NCI-H526 (cell line): Measurements from ENCODE around the gene RUNX1.
"Not testable (repeated sequence)": the region's sequence is repeated elsewhere in the genome, so short reads cannot be mapped to it uniquely, and the experiment has no call there.

Experiments
- DNase-seq, 2 experiments: peaks; one replicate each; lab custom pipeline; 2025; lab: John Stamatoyannopoulos, UW

Gene RUNX1

DNA sequence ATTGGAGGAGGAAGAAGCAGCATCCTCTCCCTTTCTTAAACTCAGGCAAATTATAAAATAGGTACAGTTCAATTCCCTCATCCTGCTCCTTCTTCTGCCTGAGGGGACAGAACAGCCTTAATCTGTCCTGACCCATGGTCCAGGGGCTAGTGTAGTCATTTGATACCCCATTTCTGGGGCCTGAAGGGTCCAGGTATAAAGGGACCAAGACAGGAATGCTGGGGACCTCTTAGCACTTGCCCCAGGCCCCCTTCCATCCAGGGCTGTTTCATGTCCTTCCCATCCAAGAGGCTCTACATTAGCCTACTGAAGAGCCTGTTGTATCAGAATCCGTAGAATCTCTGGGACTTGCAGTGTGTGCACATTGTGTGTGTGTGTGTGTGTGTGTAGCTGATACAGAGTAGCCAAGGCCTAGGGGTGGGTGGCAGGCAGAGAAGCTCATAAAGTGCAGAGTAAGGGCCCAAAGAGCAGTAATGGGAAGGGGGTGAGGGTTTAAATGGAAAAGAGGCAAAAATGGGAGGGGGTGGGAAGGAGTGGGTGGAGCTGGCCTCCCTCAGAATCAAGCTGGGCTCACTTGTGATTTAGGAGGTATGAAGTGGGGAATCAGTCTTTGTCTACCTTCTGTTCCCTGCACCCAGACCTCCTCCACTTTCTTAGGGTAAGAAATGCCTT, 32.4 kb downstream of the RUNX1 start:
- no peak for DNase-seq

DNA sequence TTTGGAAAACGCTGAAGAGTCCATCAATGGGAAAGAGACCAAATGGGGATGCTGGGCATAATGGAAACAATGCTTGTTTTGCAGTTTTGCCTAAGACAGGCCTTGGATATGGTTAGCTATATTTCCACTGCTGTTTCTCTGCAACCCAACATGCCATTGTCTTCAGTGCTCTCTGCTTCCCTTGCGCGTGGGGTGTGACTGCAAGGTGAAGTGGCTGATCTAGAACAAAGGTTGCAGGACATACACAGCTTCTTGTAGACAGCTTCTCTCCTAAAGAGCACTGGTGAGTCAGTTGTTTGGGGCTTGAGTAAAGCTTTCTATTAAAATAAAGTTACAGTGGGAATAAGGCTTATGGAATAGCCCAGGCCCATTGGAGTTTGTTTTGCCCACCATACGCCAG, 33.0 kb downstream of the RUNX1 start:
- DNase-seq = no peak

DNA sequence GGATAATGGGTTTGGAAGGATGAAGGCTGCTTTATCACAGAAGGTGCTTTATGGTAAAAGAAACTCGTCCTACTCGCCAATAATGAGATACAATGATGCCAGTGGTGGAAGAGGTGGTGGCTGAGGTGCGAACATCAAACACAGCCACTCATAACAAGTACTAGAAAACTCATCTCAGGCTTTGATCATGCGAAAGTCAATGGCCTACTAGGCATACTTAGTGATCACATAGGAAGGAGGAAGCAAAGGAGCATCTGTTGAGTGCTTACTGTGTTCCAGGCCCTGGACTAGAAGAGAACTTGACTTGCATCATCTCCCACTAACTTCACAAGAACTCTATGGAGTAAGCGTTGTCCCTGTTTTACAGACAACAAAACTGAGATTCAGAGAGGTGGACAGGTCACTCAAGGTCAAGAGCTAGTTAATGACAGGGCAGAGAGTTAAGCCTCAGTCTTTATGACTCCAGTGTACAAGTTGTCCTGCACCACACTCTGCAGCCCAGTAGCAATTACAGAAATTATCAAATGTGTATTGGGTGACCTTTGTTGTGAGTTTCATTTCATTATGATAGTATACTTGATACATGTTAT, 33.6 kb downstream of the RUNX1 start:
- DNase-seq = no peak

DNA sequence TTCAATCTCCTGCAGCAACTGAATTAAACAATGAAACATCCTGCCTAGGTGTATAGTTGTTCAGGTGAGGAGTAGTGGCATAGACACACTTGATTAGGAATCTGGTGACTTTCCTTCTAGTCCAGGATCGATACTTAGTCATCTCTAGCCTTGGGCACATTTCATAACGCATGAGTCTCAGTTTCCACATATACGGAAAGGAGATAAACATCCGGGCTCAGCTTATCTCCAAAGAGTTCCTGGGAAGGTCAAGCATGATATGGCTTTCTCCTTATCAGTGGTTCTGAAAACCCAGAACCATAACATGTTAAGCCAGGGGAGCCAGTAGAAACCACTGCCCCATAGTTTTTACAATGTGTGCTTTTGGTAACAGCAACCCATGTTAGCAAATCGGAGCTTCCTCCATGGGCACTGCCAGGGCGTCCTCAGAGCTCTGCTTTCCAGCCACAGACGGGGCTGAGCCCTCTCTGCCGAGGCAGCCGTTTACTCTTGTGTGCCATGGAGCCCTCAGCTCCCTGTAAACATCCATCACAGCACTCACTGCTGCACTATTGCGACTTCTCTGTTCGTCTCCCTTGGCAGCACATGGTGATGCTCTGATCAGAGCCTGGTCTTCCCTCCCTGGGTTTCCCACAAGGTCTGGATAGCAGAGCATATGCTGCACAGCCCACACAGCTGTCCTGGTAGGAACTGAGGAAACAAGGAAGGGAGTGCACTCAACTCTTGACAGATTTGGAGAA, 34.6 kb downstream of the RUNX1 start:
- DNase-seq = no peak

DNA sequence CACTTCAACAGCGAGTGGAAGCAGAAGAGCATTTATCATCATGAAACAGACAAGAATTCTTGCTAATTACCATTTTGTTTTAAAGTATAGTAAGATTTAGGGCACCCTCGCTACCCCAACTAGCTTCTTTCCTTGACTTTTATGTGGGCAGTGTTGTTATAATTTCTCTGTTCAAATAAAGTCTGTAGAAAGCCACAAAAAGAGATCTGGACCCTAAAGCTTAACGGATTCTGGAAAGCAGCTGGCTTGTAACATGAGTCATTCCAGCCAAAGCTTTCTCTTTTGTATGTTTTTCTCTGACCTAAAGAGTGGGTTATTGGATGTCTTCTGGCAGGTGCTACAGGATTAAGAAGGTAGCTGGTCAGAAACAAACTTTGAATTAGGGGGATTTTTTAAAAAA, 37.4 kb downstream of the RUNX1 start:
- no peak for DNase-seq

DNA sequence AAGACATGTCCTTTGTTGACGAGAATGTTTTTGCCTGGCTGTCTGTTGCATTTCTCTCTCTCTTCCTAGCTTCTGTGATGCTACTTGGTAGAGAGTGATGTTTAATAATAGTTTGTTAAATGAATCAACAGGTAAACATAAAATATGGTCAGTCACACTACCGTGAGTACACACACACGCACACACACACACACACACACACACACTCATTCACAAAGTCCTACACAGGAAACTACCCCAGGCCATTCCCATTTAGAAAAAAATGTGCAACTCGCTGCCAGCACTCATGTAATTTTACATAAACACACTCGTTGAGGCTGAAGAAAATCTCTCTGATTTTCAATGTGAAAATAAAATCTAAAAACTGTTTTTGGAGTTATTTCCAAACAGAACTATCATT, 38.7 kb downstream of the RUNX1 start:
- no peak for DNase-seq

DNA sequence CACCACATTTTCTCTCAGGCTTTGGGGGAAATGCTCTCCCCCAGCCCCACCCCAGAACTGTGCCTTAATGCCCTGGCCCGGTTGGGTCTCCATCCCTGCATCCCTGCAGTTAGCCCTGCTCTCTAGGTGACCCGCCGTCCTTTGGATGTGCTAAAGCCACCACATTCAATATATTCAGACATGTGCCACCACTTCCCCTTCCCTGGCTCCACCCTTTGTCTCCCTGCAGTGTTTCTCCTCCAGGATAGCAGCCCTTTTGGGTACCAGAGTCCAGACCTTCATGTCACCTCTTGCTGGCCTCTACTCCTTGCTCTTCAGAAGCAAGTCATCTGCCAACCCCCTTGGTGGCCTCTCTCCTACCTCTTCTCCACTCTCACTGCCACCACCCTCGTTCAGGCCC, 41.8 kb downstream of the RUNX1 start:
- DNase-seq = no peak

DNA sequence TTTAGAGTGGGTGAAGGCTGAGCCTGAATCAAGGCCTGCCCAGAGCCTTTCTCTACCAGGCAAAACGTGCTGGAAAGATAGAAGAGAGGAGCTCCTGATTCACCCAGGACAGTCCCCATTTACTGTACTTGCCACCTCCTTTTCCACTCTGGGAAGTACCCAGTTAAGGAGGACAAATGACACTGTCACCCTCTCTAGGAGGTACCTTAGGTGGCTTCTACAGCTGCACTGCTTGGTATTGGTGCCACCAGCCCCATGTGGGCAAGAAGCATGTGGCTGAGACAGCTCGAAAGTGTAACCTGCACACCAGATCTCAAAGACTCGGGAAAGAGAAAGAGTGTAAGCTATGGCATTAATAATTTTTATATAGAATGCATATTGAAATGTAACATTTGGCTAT, 42.3 kb downstream of the RUNX1 start:
- no peak for DNase-seq

DNA sequence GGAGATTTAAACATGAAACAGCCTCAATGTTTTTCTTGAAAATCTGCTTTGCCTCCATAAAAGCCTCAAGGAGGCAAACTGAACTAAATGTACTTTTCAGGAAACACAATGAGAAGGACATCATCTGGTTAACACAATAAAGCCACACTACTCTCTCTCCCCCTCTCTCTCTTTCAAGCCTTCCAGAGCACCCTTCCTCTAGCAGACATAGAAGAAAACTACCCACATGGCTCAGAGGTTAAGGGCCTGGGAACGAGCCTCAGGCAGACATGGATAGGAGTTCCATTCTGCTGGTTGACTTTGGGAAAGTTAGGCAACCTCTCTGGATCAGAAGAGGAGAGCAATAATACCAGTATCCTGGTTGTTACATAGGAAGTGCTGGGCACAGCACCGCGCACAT, 42.9 kb downstream of the RUNX1 start:
- no peak for DNase-seq

DNA sequence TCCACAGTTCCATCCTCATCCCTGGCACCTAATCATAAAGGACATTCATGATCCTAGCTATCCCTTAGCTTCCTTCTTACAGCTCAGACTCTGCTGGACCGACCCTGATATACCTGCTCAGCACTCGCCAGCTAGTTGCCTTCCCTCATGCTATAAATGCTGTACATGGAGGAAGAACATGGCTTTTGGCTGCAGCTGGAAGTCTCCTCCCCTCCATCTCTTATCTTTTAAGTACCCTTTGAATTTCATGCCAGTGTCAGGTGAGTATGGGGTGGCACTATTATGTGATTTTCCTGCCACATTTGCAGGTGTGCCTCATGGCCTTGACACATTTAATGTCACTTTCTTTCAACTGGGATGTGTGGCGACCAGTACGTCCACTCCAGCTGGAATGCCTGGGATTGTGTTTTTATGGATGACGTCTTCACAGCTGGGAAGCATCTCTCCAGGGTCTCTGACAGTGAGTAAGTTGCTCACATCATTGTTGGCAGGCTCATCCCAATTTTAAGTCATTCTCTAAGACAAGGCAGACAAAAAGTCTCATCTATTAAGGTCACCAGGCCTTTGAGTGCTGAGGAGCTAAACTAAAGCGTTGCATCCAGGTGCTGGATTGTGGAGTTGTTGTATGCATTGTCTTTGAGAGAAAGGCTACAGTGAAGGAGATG, 43.4 kb downstream of the RUNX1 start:
- no peak for DNase-seq

DNA sequence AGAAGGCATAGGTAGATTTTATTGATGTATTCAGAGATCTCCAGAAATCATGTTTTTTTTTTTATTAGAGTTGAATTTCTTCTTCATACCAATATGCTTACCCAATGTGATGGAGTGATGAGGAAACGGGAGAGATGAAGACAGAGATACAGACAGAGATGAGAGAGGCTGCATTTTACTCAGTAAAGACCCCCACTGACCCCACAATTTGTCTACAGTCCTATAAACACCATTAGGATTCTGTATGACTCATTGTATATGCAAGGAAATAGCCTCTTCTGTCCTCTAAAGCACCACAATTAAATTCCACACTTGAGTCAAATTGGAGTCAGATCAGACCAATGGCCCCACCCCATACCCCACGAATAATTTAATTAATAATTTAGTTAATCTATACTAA, 44.0 kb downstream of the RUNX1 start:
- DNase-seq = no peak

DNA sequence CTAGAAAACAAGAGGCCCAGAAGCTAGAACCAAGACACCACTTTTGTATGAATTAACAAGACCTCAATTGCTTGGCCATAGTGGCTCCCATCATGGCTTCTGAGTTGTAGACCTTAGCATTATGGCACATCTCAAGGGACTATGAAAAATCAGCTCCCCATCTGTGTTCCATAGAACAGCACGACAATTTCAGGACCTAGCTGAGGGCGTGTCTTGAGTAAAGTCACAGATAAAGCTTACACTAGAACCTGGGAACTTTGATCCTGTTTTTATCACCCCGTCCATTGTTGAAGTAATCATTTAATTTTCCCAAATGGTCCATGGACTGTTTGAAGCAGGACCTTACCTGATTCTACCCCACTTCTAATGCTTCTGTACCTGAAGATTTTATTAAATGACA, 44.8 kb downstream of the RUNX1 start:
- no peak for DNase-seq

DNA sequence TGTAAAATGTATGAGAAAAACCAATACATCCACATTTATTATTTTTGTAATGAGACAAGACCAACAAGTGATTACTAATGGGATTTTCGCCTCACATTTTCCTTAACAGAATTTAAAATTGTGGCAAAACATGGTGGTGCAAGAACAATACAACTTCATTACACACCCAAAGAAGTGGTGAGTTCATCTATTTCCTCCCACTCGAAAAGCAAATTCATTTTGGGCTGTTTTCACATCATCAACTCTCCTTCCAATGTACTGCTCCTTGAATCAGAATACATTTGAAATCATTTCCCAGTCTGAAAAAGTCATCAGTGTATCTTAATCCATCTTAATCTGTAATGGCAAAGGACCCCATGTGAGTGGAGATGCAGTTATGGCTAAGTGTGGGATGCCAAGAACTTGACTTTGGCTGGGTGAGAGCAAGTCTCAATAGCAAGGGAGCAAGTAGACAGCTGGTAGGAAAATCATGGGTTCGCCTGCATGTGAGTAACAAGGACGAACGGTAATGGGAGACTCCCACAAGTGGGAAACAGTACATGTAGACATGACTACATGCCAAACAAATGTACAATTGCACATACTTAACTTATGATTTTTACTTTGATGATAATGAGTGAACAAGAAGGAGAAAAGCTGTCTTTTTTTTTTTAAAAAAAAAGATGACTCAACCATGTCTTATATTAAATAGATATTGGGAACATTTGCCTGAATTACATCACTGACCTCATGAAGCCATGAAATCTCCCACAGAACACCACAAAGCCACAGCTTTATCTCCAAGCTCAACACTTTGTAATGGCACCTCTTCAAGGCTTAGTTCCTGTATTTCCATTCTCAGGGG, 46.0 kb downstream of the RUNX1 start:
- DNase-seq = no peak

DNA sequence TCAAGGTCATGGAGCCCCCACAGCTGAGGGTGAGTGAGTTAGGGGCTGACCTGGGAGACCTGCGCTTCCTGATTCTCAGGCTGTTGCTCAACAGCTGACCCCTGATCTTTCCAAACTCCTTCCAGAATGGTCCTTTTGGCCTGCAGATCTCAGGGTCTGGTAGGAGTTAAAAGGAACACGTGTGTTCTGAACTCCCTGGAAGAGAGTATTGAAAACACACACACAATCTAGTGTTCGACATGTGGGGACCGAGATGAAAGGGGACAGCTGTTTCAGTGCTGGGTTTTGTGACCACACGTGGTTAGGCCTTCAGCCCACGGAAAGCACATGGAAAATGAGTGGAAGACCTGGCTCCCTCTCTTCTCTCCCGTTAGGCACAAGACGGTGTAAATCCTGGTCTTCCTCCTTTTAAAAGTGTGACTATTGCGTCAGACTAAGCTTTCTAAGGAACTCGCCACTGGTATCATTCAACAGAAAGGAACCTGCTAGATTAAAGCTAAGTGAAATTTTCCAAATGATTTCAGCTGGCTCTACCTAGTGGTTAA, 49.6 kb downstream of the RUNX1 start:
- DNase-seq = no peak

DNA sequence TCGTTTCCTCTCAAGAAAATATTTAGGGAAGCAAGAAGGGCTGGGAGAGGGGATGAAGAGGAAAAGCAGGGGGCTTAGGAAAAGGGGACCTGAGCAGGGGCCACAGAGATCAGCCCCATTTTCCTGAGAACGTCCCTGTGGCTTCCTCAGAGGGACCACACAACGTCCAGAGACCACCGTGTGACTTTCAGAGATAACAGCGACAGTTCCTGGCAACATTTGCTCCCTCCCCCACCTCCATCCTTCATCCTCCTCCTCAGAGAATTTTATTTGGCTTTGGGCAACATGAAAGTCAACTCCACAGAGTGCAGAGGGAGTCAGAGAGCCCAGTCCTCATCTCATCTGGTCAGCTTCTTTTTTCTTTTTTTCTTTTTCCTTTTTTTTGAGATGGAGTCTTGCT, 50.9 kb downstream of the RUNX1 start:
- DNase-seq = no peak

DNA sequence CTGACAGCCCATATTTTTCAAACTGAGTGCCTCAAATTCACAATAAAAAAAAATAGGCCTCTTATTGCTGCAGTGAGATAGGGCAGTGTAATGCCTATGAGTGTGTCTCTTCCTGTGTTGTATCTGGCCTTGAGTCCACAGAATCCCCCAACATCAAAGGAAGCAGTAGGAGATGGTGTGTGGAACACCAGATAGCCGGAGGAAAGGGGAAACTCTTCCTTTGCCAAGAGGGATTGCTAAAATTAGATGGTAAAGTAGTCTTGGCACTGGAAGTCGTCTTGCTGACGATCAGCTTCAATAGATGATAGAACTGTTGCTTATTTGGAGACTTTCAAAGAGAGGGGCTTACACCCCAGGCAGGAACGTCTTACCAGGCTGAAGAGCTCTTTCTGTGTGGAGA, 51.8 kb downstream of the RUNX1 start:
- DNase-seq = no peak

DNA sequence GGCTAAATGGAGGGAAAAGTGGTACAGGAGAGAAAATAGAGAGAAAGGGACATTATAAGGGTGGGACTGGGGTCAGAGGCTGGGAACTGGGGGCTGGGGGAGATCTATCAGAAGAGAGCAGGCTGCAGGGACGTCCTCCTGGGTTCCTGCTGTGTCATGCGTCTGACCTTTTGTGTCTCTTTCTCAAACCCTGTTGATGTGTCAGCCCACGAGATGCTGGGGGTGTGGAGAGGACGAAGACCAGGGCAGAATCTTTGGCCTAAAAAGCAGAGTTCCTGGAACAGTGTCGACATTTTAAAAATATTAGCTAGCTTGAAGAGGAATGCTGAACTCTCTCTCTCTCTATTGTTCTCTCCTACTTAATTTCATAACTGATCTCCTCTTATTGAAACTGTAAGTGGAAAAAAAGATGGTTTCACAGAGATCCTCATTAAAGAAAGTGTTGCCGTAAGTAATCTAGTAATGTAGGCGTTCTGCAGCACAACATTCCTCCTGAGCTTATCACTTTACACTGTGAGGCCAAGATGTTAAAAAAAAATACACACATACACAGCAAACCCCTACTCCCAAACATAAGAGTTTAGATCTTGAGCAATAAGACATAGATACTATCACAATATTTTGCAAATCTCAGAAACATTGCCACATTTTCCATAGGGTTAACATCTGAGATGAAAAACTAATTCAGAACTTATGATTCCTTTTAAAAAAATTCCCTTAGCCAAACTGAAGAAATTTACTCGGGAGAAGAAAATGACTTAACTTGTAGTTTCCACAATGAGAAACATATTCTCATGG, 52.6 kb downstream of the RUNX1 start:
- DNase-seq = no peak

DNA sequence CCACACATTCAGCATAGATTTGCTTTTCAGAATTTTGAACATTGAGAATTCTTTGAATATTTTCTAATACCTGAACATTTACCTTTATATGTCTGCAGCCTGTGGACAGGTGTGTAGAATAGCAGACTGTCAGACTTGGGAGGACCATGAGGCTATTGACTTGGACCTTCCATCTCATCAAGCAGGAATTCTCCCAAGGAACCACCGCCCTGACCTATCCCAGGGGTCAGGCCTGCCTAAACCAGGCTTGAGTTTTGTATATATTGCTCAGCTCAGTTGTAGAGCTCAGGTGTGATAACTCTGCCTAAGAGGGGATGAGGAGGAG, 53.2 kb downstream of the RUNX1 start:
- no peak for DNase-seq

DNA sequence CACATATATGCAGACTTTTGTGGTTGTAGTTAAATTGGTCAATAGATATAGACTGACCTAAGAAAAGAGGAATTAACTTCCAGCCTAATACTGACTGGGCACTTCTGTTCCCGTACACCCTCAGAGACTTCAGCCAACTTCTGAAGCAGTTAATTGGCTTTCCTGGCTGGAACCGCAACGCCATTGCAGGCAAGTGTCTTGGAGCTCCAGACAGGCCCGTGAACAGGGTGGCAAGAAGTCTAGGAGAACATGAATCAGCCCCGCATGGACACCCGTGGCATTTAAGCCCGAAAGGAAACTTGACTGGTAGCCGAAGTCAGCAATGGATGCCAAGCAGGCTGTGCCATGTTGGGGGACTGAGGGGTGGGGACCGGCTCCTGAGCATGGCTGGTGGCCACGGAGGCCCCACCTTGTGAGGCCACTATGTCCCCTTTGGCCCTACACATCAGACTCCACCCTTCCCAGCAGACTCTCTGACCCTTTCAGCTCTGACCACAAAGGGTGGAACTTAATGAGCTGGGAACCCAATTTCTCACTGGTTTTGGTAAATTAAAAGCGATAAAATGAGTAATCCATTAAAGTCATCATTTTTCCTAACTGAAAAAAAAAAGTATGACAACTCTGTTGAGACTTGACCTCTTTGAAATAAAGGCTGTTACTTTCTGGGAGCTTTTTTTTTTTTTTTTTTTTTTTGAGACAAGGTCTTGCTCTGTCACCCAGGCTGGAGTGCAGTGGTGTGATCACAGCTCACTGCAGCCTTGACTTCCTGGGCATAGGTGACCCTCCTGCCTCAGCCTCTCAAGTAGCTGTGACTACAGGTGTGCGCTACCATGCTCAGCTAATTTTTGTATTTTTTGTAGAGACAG, 54.1 kb downstream of the RUNX1 start:
- no peak for DNase-seq

DNA sequence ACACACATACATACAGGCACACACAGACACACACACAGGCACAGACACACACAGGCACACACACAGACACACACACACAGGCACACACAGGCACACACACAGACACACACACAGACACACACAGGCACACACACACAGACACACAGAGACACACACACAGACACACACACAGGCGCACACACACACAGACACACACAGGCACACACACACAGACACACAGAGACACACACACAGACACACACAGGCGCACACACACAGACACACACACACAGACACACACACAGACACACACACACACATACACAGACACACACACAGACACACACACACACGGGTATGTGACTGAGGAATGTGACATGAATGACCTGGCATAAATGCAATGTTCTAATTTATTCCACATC, 55.6 kb downstream of the RUNX1 start:
- DNase-seq = not testable (repeated sequence)
